NCI-H345 treated with DMSO at 0.1 percent for 48 hours (cell line): Measurements from ENCODE around the gene CTSW.

Source experiments
- DNase-seq: peaks from one replicate; lab custom pipeline; 2025; ENCODE audit not compliant: unreplicated experiment; lab: John Stamatoyannopoulos, UW

Gene CTSW

GRCh38 chr11:65867284-65868071 lies 12.2 kb upstream of the CTSW start:
- DNase-seq = no peak

DNA sequence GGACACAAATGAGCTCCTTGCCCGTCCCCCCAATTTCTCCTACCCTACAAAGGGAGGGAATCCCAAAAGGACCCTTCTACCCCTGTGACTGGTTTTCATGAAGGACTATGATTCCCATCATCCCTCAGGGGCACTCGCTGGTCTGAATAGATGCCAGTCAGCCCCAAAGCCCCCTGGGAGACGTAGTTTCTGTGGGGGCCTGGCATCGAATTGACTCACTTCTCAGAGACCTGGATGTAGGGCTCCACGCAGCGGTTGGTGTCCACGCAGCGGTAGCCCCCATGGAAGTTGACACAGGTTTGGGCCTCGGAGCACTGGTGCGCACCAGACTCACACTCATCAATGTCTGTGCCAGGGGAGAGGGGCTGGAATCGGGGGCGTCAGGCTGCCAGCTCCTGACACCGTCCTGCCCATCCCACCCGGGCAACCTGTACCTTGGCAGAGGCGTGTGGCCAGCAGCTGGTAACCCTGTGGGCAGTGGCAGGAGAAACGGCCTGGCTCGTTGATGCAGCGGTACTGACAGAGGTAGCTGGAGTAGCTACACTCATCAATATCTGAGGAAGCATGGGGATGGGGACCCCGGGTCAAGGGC lies 11.5 kb upstream of the CTSW start:
- peak; percentile 7 for DNase-seq

DNA sequence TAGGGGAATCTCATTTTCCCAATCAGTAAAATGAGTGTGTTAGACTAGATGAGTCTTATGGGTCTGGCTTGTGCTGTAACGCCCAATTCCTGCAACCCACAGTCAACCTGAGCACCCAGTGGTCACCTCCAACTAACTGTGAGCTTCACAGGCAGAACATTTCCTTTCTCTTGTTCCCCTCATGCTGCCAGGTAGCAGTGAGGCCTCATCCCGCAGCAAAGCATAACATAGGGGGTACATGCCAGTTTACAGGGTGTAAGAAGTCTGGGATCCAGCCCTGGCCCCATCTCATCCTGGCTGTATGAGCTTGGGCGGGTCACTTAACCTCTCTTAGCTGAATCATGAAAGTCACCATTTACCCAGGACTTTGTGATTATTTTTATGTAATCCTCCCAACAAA lies 10.7 kb upstream of the CTSW start:
- DNase-seq = no peak

DNA sequence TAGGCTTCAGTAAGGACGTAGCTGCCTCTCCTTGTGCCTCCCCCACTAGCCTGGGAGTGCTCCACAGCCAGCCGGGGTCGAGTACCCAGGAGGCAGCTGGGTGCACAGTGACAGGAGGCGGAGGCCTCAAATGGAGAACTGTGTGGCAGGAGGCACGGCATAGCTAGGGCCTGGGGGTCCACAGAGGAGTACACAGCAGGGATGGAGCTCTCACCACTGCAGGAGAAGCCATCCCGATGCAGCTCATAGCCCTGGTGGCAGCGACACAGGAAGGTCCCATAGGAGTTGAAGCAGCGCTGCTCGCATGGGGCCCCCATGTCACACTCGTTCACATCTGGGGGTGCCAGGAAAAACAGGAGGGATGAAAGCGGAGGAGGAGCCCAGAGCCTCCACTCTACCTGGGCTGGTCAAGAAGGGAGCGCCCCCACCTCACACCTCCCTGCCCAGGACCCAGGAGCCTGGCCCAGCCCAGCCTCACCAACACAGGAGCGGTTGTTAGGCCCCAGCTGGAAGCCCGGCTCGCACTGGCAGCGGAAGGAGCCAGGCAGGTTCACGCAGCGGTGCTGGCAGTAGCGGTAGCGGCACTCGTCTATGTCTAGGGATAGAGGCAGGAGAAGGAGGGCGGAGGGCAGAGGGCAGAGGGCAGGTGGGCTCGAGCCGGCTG lies 9.9 kb upstream of the CTSW start:
- no peak for DNase-seq

DNA sequence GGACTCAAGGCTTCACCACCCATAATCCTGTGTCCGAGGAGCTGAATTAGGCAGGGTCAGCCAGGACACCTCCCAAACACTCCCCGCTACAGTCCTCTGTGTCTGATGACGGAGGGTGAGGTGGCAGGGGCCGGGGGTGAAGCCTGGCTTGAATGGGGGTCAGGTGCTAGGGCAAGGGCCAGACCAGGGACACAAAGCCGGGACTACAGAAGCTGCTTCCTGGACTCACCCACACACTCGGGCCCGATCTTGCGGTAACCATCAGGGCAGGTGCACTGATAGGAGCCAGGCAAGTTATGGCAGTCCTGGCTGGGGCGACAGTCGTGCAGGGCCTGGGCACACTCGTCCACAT lies 9.4 kb upstream of the CTSW start:
- no peak for DNase-seq

GRCh38 chr11:65870706-65871681 lies 8.6 kb upstream of the CTSW start:
- peak; percentile 14 for DNase-seq

DNA sequence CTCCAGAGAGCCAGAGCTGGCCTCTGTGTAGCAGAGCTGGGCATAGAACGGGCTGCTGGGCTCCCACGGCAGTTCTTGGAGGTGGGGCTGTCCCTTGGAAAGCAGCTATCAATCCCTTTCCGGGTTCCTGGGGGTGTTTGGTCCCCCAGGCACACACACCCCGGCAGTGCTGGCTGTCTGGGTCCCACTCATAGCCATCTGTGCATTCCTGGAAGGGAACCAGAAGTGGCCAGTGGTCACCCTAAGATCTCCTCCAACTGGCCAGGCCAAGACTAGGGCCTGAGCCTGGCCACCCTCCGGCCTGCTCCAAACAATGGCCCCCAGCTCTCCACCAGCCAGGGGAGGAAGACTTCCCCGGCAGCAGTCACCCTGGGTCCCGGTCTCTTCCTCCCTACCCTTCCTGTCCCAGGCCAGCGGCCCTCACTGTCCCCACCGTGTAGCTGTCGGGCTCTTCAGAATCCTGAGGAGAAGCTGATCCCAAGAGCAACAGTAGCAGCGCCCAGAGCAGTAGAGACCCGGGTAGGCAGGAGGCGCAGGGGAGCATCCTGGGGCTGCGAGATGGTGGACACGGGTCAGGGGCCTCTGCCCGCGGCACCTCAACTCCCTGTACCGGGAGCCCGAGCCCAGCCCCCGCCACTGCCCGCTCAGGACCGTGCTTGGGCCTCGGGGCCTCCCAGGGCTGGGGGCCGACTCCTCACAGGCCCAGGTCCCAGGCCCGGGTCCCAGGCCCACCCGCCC lies 7.7 kb upstream of the CTSW start:
- no peak for DNase-seq

- DNase-seq = no peak
Measured at GRCh38 chr11:65872586-65873317, 6.9 kb upstream of the CTSW start, which contains the start of gene EFEMP2. Gene EFEMP2 (minus strand): TSS chr11:65872800. CDS start chr11:65872354, 446 bp downstream.

GRCh38 chr11:65873318-65874156 lies 6.1 kb upstream of the CTSW start:
- DNase-seq = peak; percentile 82

- no peak for DNase-seq
Measured at GRCh38 chr11:65880027-65880426, 390 bp downstream of the CTSW start.

GRCh38 chr11:65880844-65881421 lies 1.3 kb downstream of the CTSW start:
- DNase-seq = no peak

DNA sequence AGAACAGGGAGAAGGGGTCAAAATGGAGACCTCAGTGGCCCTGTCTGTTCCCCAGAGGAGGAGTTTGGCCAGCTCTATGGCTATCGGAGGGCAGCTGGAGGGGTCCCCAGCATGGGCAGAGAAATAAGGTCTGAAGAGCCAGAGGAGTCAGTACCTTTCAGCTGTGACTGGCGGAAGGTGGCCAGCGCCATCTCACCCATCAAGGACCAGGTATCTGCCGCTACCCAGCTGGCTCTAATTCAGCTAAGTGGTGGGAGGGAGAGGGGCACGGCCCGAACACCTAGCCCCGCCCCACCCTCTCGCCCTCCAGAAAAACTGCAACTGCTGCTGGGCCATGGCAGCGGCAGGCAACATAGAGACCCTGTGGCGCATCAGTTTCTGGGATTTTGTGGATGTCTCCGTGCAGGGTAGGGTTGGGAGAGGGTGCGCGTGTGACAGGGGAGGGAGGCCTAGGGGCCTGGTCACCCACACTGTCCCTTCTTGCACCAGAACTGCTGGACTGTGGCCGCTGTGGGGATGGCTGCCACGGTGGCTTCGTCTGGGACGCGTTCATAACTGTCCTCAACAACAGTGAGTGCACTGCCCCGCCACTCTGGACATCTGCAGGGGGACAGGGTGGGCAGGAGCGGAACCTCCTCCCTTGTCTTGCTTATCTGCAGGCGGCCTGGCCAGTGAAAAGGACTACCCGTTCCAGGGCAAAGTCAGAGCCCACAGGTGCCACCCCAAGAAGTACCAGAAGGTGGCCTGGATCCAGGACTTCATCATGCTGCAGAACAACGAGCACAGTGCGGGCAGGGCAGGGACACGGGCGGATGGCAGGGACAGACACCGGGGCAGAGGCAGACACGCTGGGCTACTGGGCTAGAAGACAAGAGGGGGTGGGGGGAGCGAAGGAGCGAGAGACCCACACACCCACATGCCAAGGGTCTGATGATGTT lies 2.8 kb downstream of the CTSW start:
- DNase-seq = no peak

DNA sequence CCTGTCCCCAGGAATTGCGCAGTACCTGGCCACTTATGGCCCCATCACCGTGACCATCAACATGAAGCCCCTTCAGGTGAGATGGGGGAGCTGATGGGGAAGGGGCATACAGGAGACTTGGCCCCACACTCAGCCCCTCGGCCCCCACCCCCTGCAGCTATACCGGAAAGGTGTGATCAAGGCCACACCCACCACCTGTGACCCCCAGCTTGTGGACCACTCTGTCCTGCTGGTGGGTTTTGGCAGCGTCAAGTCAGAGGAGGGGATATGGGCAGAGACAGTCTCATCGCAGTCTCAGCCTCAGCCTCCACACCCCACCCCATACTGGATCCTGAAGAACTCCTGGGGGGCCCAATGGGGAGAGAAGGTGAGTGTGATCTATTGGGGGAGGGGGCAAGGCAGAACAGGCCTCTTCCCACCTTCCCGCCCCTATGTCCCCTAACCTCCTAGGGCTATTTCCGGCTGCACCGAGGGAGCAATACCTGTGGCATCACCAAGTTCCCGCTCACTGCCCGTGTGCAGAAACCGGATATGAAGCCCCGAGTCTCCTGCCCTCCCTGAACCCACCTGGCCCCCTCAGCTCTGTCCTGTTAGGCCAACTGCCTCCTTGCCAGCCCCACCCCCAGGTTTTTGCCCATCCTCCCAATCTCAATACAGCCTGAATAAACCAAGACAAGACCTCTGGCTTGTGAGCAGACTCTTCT lies 3.6 kb downstream of the CTSW start:
- DNase-seq = no peak

DNA sequence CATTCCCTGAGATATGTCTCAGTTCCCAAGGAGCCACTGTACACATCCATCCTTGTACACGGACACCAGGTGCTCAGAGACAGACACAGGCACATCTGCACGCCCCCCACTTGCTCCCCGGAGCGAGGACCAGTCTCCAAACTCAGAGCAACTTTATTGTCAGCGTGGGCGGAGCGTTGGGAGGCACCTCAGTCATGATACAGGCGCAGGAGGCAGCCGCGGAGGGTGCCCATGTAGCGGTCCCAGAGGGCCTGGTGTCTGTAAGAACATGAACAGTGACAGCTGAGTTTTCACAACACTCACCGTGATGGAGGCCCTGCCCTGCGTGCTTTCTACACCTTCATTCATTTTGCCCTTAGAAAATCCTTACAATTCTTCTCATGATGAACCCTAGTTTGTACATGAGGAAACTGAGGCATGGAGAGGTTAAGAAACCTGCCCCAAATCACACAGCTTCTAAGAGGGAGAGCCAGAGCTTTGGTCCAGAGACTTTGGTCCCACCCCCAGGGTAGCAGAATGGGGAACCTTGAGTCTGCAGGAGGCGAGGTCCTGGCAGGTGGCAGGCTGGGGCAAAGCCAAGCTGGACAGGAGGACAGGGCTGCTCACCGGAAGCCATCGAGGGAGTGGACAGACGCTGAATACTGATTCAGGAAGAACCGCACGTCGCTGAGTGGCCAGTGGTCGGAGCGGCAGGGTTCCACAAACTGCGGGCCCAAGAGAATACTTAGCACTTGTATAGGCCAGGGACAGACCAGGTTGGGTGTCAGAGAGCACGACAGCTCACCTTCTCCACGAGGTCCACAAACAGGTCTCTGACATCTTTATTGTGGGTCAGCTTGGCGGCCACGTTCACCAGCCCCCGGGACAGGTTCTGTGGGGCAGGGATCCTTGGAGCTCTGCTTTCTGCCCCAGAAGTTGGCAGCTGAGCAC lies 4.4 kb downstream of the CTSW start:
- DNase-seq = no peak

DNA sequence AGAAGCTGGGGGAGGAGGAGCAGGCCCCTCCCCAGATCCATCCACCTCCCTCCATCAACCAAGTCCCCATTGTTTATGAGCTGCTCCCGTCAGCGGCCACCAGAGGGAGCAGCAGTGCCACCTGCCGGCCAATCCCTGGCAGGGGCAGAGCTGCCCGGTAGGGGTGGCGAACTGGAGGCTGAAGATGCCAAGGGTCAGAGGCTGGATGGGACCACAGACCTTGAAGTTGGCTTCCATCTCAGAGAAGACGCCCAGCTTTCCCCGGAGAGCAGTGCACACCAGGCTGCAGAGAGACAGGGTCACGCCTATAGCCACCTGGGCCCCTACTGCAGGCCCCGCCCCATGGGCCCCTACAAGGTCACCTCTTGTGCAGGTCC lies 5.1 kb downstream of the CTSW start:
- DNase-seq = peak; percentile 51

GRCh38 chr11:65885231-65885630 lies 5.6 kb downstream of the CTSW start:
- no peak for DNase-seq
